Measurements from ENCODE around the gene TET3.
"Not testable (repeated sequence)": the region's sequence is repeated elsewhere in the genome, so short reads cannot be mapped to it uniquely, and the experiment has no call there.

TET3 gene

DNA sequence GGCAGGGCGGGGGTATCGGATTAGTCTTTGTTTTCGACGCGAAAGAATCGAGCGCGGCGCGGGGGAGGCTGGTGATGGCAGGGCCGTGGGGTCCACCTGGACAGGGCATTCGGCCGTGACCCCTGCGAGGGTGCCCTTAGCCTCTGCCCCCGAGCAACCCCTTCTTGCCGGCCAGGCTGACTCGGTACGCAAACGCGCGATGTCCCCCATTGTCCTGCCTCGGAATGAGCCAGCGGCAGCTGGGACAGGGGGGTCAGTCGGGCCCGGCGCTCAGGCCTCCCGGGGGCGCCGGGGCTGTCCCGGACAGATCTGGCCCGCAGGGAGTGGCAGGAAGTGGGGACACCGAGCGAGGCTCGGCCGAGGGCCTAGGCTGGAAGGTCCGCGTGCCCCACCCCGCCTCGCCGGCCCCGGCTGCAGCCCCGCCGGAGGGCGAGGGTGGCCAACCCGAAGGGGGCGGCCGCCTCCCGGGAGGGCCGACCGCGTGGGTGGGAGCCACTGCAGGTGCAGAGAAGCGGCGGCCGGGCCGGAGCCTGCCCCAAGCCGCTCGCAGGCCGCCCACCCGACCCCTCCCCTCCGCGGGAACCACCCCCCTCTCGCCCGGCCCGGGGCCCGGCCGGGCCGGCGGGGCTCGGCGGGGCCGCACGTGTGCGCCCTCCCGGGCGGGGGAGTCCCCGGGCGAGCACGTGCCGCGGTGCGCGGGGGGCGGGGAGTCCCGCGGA lies at the start of gene TET3:
Gene TET3 (plus strand): TSS at position 708 of the 719 bp plus-strand sequence. CDS start 1,494 bp downstream, outside the sequence.
- DNase-seq (ENCODE audit: low read depth): peak; percentile 63

DNA sequence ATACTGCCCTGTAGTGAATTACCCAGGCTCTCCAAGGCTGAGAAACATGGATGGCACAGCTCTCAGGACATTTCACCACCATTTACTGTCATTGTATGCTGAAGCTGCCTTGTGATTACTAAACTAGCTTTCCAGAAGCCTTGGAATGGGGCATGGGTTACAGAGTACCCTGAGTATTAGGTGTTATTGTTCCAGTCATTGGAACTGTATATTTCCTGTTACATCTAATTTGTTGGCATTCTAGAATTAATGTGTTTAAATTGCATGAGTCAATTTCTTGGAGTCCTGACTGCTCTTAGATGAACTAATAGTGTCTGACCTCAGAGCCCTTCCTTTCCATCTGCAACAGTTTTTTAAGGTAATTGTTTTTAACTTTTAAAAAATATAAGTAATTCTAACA lies 49.1 kb upstream of the TET3 start:
- DNase-seq (ENCODE audit: low read depth): no peak

DNA sequence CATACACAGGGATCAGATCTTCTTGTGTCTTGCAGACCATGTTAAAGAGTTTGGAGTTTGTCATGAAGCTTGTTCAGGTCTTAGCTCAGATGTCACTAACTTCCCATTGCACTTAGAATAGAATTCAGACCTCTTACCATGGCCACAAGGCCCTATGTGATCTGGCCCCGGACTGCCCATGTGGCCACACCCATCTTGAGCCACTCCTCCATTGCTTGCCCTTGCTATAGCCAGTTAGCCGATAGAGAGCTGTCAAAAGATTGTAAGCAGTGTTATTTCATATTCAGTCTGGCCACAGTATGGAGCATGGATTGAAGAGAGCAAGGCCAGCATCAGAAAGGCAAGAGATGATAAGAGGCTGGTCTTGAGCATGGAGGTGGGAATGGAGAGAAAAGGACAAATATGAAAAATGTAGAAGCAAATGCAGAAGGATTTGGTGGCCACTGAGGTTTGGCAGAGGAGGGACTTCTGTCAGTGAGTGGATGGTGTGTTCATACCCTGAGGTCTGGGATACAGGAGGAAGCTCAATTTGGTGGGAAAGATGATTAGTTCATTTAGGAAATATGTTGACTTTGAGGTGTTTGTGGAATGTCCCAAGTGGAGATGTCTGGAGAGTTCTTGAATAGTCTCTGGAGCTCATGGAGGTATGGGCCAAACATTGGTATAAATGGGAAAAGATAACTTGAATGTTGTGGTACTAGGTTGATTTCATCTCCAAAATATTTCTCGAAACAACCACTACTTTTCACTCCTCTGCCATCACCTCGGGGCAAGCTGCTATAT lies 47.4 kb upstream of the TET3 start:
- DNase-seq (ENCODE audit: low read depth): no peak

DNA sequence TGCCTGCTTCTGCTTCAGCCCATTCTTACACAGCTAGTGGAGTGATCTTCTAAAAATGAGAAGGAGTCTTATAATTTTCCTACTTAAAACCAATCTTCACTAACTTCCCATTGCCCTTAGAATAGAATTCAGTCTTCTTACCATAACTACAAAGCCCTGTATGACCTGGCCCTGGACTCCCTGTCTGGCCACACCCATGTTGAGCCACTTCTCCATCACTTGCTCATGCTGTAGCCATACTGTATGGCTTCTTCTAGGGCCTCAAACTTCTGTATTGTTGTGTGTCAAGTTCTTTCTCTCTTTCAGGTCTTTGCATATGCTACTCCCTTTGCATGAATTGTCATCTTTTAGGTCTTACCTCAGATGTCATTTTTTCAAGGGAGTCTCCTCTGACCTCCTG lies 46.8 kb upstream of the TET3 start:
- no peak for DNase-seq (ENCODE audit: low read depth)

DNA sequence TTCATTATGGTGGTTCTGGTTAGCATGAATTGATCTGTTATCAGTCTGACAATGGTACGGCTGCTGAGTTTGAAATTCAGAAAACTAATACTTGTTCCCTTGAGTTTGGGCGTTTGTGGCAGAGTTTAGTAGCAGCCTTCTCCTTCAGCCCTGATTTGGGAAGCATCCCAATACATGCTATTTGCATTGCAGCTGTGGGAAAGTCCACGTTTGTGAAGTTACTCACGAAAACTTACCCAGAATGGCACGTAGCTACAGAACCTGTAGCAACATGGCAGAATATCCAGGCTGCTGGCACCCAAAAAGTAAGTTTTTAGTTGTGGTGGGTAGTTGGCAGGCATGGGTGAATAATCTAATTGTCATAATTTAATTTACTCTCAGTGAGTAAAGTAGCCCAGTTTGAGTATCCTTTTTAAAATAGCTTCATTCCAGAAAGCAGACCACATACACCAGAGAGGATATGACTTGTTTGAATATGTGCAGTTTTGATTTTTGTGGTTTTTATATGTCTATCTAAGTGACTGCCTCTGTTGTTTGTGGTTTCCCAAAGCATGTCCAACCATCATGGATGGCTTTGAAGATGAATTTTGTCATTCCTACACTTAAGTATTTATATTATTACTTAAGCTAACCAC lies 45.9 kb upstream of the TET3 start:
- DNase-seq (ENCODE audit: low read depth): no peak

DNA sequence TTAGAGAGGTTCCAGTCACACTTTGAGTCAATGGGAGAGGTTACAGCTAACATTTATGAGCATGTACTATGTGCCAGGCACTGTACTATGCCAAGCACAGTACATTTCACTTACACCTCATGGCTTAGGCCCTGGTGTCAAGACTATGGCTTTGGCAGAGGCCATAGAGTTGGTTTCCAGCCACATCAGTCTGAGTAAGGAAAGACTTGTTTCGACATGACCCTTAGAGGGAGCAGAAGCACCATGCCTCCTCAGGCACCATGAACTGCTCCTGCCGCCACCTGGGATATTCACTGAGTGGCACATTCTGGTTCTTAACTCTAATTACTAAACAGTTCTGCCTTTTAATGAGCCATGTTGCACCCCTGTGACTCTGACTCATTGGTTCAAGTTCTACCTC lies 45.3 kb upstream of the TET3 start:
- DNase-seq (ENCODE audit: low read depth): no peak

DNA sequence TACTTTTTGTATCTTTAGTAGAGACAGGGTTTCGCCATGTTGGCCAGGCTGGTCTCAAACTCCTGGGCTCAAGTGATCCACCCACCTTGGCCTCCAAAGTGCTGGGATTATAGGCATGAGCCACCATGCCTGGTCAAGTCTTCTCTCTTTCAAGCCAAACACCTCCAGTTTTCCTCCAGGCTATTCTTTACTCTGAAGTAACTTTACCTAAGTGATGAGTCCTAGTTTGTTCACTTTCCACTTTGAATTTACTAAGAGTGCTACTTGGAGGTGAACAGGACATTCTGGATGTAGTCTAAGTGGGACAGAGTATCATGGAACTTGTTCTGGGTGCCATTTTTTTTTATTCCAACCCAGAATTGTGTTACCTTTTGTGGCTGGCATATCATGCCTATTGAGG lies 44.6 kb upstream of the TET3 start:
- DNase-seq (ENCODE audit: low read depth): not testable (repeated sequence)

DNA sequence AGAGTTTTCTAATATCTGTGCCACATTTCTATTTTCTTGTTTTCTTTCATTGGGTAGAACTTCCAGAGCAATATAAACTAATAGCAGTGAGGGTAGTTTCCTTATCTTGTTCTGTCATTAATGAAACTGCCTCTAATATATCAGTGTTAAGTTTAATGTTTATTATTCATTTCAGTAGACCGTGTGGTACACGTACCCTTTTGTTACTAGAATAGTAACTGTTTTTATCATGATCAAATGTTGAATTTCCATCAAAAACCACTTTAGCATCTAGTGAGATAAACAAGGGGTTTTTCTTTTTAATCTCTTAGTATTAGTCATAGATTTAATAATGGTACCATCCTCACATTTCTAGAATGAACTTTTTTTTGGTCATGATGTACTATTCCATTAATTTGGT lies 42.0 kb upstream of the TET3 start:
- DNase-seq (ENCODE audit: low read depth): no peak

DNA sequence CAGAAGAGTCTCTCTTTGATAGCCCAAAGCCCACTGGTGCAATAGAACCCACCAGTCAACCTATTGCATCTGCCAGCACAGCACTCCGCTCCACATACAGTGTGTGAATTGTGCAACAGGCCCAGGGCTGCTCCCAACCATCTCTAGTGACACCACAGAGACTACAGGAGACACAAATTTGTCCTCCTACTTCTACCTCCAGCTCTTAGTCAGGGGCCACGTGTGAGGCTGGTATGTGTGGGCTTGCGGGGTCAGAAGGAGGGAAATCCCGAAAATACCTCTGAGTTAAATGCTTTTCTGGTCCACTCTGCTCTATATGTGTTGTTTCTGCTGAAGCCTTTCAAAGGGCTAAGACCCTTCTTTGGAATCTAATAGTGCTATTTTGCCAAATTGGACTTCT lies 40.0 kb upstream of the TET3 start:
- no peak for DNase-seq (ENCODE audit: low read depth)

DNA sequence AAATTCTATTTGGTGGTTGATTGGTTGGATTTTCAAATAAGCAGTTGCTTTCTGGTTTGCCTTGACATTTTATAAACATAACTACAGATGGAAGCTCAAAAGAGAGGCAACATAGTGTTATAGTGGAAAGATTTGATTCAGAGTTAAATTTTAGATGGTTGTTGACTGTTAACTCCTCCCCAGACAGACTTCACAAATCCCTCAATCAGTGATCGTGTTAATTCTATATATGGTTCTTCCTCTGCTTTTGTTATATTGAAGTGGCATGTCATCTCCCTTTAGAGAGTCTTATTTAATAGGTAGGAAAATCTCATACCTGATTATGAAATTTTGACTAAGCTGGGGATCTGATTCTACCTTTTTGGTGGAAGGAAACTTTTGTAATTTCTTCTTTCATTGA lies 38.5 kb upstream of the TET3 start:
- DNase-seq (ENCODE audit: low read depth): no peak

DNA sequence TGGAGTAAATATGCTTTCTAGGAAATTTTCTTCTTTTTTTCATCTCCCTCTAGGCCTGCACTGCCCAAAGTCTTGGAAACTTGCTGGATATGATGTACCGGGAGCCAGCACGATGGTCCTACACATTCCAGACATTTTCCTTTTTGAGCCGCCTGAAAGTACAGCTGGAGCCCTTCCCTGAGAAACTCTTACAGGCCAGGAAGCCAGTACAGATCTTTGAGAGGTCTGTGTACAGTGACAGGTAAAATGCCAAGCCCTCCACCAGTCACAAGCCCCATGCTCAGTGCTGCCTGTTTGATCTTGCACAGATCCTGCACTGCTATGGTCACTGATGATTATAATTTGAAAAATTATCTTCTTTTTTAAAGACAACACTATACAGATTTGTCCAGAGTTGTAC lies 38.0 kb upstream of the TET3 start:
- no peak for DNase-seq (ENCODE audit: low read depth)

DNA sequence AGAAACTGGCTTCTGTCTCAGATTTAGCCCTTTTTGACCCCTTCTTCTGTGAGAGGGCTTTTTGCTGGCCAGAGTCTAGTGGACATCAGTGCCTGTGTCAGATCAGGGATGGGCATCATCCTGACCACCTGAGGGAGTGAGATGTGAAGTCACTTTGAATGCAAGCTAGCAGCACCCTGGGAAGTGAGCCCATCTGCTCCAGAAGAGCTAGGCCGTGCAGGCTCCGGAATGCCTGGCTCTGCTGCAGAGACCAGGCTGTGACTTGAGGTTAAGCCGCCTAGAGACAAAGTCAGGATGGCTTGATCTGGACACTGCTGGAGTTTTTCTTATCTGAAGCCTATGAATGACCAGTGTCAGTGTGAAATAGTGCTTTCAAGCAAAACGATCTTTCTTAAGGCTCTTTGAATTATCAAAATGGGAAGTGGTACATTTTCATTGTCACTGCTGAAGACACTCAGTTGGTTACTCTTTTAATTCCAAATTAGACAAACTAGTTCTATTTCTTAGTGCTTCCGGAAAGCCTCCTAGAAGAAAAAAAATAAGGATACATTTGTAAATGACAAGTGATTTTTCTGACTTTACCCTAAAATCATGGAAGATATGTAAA lies 37.2 kb upstream of the TET3 start:
- no peak for DNase-seq (ENCODE audit: low read depth)

DNA sequence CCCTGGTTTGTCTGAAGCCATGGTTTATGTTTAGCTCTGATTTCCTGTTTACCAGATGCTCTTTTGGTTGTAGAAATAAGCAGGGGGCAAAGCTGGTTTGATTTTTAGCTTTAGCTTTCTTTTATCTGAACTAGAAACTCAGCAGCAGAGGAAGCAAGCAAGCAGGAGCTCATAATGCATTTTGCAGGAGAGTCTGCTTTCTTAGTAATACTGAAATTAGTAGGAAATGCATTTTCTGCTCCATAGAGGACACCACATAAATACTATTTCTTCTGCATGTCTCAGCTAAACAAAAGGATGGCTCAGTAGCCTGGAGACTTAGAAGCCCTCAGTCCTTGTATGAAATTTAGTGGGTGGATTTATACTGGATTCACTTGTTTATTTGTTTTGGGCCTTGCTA lies 34.9 kb upstream of the TET3 start:
- no peak for DNase-seq (ENCODE audit: low read depth)

DNA sequence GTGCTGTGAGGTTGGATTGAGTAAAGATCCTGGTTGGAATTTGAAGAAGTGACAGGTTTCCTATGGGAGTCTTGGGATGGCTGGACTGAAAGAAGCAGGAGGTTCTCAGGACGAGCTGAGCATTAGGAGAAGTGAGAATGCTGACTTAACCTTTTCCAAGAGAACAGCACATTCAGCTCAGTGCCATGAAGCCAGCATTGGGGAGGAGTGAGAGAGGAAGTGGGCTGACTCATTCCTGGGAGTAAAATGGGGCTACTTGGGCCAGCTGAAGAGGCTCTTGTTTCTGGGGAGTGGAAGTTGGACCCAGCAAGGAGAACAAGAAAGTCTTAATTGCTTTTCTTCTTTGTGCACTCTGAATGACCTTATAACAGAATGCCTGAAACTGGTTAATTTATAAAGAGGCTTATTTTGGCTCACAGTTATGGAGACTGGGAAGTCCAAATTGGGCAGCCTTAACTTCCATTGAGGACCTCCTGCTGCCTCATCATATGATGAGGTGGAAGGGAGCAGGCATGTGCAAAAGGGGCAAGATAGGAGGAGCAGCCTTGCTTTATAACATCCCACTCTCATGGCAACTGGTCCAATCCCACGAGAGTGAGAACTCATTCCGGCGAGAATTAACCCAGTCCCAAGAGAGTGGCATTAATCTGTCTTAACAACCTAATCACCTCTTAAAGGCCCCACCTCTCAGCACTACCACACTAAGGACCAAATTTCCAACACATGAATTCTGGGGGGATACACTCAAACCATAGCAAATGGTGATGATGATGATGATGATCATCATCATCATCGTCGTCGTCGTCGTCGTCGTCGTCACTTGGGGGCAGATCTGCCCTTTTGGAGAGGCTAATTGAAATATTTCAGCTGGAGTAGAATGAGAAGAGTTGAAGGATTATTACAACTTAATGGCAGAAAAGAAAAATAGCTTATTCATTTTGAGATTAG lies 31.9 kb upstream of the TET3 start:
- DNase-seq (ENCODE audit: low read depth): no peak

DNA sequence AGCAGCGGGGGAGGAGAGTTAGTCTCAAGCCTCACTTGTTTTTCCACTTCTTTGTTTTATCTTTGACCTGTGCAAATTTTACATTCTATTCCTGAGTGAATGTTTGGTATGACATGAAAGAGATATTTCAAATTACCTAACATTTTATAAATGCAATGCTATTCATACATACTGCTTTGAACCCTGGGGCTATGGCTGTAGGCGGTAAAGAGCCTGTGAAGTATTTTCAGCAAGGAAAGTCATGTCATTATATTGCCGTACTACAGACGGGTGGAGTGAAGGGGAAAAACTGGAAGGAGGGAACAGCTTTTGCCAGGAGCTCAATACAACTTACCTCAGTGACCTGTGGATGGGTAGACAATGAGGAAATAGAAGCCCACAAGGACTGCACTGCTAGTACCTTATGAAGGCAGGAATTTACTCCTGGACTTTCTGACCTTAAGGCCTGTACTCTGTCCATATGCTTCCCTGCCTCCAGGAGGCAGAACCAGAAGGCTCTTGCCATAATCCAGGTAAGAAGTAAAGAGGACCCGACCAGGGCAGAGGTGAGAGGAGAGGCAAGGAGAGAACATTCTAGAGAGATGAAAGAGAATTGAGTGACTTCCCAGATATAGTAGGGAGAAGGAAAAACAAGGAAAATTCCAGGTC lies 28.4 kb upstream of the TET3 start:
- DNase-seq (ENCODE audit: low read depth): no peak

DNA sequence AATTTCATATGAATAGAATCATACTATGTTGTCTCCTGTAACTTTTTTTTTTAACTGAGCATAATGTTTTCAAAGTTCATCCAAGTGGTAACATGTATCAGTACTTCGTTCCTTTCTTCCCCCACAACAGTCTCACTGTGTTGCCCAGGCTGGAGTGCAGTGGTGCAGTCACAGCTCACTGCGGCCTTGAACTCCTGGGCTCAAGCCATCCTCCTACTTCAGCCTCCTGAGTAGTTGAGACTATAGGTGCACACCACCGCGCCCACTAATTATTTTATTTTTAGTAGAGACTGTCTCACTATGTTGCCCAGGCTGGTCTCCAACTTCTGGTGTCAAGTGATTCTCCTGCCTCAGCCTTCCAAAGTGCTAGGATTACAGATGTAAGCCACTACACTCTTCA lies 23.4 kb upstream of the TET3 start:
- DNase-seq (ENCODE audit: low read depth): no peak

DNA sequence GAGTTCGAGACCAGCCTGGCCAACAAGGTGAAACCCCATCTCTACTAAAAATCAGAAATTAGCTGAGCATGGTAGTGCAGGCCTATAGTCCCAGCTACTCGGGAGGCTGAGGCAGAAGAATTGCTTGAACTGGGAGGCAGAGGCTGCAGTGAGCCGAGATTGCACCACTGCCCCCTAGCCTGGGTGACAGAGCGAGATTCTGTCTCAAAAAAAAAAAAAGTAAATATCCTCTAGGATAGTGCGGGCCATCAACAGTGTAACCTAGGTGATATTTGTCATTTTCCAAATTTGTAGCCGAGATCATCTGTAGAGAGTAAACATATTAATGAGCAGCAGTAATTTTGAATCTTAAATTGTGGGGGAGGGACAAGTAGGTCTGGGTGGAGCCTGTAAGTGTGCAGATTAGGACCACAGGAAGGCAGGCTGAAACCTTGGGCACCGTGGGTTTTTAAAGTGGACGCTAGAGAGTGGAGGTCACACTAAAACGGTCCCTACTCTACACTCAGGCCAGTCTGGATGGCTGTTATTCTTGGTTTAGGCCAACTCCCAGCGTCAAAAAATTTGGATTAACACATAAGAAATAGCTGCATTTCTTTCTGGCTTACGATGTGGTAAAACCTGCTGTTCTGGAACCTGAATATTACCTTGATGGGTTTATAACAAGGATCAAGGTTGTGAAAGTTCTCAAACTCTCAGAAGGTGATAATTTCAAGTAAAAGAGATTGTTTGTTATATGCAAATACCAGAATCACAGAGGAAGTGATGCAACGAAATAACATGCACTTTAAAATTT lies 22.7 kb upstream of the TET3 start:
- DNase-seq (ENCODE audit: low read depth): no peak

DNA sequence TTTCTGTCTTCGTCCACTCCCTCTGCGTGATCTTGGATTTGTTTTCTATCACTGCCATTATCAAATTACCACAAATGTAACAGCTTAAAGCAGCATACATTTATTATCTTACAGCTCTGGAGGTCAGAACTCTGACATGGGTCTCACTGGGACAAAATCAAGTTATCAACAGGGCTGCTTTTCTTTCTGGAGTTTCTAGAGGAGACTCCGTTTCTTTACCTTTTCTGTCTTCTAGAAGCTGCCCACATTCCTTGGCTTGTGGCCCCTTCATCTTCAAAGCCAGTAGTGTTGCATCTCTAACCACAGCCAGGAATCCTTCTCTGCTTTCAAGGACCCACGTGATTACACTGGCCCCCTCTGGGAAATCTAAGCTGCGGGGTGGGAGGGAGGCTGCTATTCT lies 21.9 kb upstream of the TET3 start:
- DNase-seq (ENCODE audit: low read depth): no peak

DNA sequence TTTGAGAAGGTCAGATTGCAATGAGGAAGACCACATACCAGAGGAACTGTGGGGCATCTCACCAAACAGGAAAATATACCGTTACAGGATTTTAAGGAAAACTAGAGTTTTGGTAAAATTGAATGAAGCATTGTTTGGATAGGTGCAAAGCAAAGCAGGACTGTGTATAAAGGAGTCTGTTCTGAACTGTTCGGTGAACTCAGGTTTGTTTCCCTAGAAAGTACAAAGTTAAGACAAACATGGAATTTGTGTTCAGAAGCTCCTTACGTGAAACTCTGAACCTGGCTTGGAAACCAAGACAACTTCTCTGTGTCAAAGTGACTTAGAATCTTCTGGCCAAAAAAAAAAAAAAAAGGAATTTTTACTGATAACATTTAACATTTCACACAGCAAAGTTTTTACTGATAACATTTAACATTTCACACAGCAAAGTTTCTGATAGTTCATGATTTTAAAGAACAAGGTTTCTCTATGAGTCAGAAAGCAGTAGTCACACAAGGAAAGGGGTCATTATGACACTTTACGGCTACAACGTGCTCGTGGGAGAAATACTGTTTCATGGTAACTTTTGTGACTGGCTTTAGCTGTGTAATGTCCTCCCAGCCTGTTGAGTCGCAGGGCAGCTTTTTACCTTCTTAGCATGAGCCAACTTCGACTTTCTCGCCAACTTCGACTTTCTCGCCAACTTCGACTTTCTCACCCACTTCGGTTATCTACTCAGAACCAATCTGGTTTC lies 21.2 kb upstream of the TET3 start:
- no peak for DNase-seq (ENCODE audit: low read depth)

DNA sequence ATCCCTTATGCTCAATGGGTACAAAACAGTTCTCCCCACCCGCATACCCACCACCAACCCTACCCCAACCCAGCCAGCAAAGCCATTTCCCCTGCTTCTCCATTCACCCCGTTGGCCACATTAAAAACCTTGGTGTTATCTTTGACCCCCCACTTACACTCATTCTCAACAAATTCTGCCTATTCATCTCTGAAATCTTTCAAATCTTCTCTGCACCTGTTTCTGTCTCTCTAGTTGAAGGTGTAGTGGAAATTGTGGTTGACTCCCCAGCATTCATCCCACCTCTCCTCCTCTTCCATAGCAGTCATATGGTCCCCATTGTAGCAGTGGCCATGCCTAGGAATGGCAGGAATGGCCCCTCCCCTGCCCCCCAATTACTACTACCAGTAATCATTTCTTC lies 20.5 kb upstream of the TET3 start:
- no peak for DNase-seq (ENCODE audit: low read depth)
